ENCODE results near the gene MED15. TPM values are rescaled to one million over a fixed set of nuclear protein-coding genes. Genes with fewer than 3 reads are reported as not detected.

Gene MED15
- total and polyA plus RNA-seq, 4 donors: 57.8 to 123 (median 69.1) TPM

DNA sequence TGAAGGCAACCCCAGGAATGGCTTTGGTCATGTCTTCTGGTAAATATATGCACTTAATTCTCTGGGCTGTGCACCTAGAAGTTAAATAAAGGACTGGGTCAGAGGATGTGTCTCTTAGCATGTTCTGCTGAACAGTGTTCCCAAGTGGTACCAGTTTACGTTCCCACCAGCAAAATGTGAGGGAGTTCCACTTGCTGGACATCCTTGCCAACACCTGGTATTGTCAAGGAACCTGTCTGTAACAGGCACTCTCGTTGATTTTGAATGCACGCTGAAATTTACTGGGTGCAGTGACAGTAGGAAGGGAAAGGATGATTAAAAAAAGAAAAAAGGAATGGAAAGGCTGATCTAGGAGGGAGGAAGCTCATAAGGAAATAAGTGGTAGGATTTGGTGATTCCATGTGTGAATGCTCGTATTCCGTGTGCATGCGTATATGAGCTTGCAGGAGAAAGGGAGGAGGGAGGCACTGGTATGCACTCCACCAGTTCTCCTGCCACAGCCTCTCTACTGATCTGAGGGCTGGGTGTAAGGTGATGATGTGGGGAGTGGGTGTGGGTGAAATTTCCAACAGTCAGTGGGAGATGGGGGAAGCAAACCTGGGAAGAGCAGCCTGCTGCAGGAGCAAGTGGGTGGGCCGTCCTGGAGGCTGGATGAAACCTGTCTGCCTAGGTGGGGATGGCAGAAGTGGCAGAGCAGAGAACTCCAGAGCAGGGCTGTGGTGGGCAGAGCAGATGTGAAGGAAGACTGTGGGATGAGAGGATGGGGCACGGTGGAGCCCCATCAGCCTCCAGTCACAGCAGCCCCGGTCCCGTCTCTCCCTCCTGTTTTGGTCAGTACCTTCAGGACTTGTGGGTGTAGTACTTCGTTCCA is 15.0 kb downstream of the MED15 start:
- 79 to 82% methylated on average over 11 of the region's 11 CpGs for WGBS, 2 donors
- Histone ChIP-seq H3K27me3 (ENCODE audit: control insufficient read depth in 3 of 3, insufficient read depth in 3 of 3, low read length in 2 of 3) (no peaks in the 10 kb centered on the region), H3K4me3 (no peak overlapping the region), H3K9ac (ENCODE audit: insufficient read depth in 1 of 2, low read length in 2 of 2) (no peak overlapping the region), H3K27ac (ENCODE audit: low read depth in 1 of 2, low read length in 1 of 2) (no peak overlapping the region), H3K4me1 (ENCODE audit: control insufficient read depth in 5 of 5, insufficient read depth in 5 of 5, low read length in 5 of 5) (peaks cover 4 to 22% (median 16%) of the 10 kb centered on the region in 5 donors), H3K36me3 (ENCODE audit: control insufficient read depth in 4 of 4, insufficient read depth in 4 of 4, low read length in 4 of 4) (peaks cover 0 to 25% (median 1%) of the 10 kb centered on the region in 4 donors), H3K9me3 (ENCODE audit: control insufficient read depth in 4 of 4, insufficient read depth in 3 of 4, low read length in 3 of 4) (no peaks in the 10 kb centered on the region)
- TF ChIP-seq, protein P1, sequence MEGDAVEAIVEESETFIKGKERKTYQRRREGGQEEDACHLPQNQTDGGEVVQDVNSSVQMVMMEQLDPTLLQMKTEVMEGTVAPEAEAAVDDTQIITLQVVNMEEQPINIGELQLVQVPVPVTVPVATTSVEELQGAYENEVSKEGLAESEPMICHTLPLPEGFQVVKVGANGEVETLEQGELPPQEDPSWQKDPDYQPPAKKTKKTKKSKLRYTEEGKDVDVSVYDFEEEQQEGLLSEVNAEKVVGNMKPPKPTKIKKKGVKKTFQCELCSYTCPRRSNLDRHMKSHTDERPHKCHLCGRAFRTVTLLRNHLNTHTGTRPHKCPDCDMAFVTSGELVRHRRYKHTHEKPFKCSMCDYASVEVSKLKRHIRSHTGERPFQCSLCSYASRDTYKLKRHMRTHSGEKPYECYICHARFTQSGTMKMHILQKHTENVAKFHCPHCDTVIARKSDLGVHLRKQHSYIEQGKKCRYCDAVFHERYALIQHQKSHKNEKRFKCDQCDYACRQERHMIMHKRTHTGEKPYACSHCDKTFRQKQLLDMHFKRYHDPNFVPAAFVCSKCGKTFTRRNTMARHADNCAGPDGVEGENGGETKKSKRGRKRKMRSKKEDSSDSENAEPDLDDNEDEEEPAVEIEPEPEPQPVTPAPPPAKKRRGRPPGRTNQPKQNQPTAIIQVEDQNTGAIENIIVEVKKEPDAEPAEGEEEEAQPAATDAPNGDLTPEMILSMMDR (IDR thresholded peaks at IDR 0.05; ENCODE audit: control extremely low read depth, extremely low read depth): no peak
- DNase-seq: no peak
- ATAC-seq (ENCODE audit: insufficient read depth, low FRiP score): no peak

DNA sequence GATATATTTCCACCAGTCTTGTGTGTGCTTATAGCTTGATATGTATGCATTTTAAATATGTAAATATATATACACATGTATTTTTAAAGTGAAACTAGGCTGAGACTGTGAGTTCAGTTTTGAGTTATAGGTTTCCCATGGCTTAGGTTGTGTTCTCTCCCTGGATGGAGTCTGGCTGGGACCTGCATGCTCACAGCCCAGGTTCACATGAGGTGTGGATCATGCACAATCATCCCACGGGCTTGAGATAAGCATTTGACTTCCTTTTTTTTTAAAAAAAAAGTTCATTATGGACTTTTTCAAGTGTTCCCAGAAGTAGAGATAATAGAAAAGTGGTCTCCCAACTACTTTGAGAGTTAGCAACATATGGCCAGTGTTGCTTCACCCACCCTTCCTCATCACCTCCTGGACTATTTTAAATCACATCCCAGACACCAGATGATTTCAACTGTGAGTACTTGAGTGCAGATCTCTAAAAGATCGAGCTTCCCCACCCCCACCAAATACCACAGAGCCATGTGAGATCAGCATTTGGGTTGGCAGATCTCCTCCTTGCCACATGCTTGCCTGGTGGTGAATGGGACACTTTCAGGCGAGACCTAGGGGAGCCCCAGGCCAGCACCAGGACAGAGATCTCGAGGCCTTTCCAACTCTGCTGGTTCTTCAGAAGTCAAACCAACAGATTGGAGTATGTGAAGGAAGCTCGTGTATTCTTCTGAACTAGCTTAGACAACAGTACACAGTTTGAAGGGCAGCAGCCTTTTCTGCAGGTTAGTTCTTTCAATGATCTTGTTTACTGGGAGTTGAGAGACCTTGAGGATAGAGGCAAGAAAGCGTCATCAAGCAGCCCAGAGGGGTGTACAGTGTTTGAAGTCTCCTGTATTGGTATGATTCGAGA is 15.9 kb downstream of the MED15 start:
- TF ChIP-seq, protein P1 (IDR thresholded peaks at IDR 0.05; ENCODE audit: control extremely low read depth, extremely low read depth): no peak
- 47 to 48% methylated on average over 7 of the region's 7 CpGs for WGBS, 2 donors
- H3K9ac ChIP-seq (ENCODE audit: insufficient read depth in 1 of 2, low read length in 2 of 2): no peak overlapping the region
- peaks cover 4 to 22% (median 13%) of the 10 kb centered on the region in 5 donors for H3K4me1 ChIP-seq (ENCODE audit: control insufficient read depth in 5 of 5, insufficient read depth in 5 of 5, low read length in 5 of 5)
- no peaks in the 10 kb centered on the region for H3K27me3 ChIP-seq (ENCODE audit: control insufficient read depth in 3 of 3, insufficient read depth in 3 of 3, low read length in 2 of 3)
- no peaks in the 10 kb centered on the region for H3K9me3 ChIP-seq (ENCODE audit: control insufficient read depth in 4 of 4, insufficient read depth in 3 of 4, low read length in 3 of 4)
- H3K4me3 ChIP-seq: no peak overlapping the region
- H3K36me3 ChIP-seq (ENCODE audit: control insufficient read depth in 4 of 4, insufficient read depth in 4 of 4, low read length in 4 of 4): peaks cover 2 to 23% (median 3%) of the 10 kb centered on the region in 4 donors
- ATAC-seq (ENCODE audit: insufficient read depth, low FRiP score) (no peak), DNase-seq (no peak)
- H3K27ac ChIP-seq (ENCODE audit: low read depth in 1 of 2, low read length in 1 of 2): no peak overlapping the region

DNA sequence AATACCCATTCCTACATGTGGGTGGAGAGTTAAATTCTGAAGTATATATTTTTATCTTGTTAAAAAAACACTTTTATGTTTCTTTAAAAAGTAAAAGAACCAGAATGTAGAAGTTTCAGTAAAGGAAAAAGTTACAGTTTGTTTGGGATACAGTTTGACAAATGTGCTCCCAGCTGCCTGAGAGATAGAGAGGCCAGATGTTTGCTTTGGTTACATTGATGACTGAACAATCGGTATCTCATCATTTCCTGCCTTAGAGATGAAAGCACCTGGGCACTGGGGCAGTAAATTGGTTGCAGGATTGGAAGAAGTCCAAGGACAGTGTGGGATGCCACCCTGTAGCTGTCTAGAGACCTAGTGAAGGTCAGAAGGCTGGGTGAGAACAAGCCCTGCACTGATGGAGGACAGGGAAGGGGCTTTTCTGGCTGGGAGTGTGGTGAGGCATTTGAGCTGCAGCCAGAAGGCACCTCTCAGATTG is 16.6 kb downstream of the MED15 start:
- ATAC-seq (ENCODE audit: insufficient read depth, low FRiP score) (no peak), DNase-seq (no peak)
- 9 to 13% methylated on average over 1 of the region's 1 CpG for WGBS, 2 donors
- Histone ChIP-seq H3K4me3 (no peak overlapping the region), H3K27ac (ENCODE audit: low read depth in 1 of 2, low read length in 1 of 2) (no peak overlapping the region), H3K9ac (ENCODE audit: insufficient read depth in 1 of 2, low read length in 2 of 2) (no peak overlapping the region), H3K4me1 (ENCODE audit: control insufficient read depth in 5 of 5, insufficient read depth in 5 of 5, low read length in 5 of 5) (peaks cover 4 to 22% (median 13%) of the 10 kb centered on the region in 5 donors), H3K9me3 (ENCODE audit: control insufficient read depth in 4 of 4, insufficient read depth in 3 of 4, low read length in 3 of 4) (no peaks in the 10 kb centered on the region), H3K27me3 (ENCODE audit: control insufficient read depth in 3 of 3, insufficient read depth in 3 of 3, low read length in 2 of 3) (no peaks in the 10 kb centered on the region), H3K36me3 (ENCODE audit: control insufficient read depth in 4 of 4, insufficient read depth in 4 of 4, low read length in 4 of 4) (peaks cover under 1 to 24% (median 5%) of the 10 kb centered on the region in 4 donors)
- TF ChIP-seq, protein P1 (IDR thresholded peaks at IDR 0.05; ENCODE audit: control extremely low read depth, extremely low read depth): no peak
